ENCODE results near the gene NTM. TPM values are rescaled to one million over a fixed set of nuclear protein-coding genes. Genes with fewer than 3 reads are reported as not detected.

The NTM gene
- total RNA-seq, 1 experiment from 2014 or later: 9.9 TPM

DNA sequence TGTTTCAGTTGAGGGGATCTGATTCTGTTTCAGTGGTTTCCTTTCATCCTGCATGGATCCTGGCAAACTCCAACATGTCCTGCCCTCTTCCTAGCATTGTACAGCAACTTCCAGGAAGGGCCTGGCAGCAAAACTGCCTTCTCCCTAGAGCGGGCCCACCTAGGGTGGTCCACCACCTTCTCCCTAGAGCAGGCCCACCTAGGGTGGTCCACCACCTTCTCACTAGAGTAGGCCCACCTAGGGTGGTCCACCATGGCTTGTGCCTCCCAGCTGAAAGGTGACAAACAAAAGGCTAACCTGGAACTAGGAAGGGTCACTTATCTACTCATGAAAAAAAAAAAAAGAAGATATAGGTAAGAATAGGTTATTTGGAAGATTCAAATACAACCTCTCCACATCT lies 92.2 kb downstream of the NTM start:
- no peak overlapping the region for H2BK120ac ChIP-seq (ENCODE audit: low read depth, low read length, poor library complexity, severe bottlenecking)
- no peak overlapping the region for H3K27ac ChIP-seq (ENCODE audit: insufficient read length, low read depth, low read length)
- H3K4ac ChIP-seq (ENCODE audit: low read depth, low read length): no peak overlapping the region
- H3K79me2 ChIP-seq (ENCODE audit: insufficient read depth, low read length): no peaks in the 10 kb centered on the region
- no peak overlapping the region for H2BK12ac ChIP-seq (ENCODE audit: insufficient read length, low read depth, low read length)
- H2AK5ac ChIP-seq (ENCODE audit: insufficient read length, low read length): no peak overlapping the region
- H3K18ac ChIP-seq (ENCODE audit: insufficient read length, low read depth, low read length): no peak overlapping the region
- Mint-ChIP-seq H3K36me3 (ENCODE audit: insufficient read depth in 1 of 3, low read depth in 3 of 3) (no peaks in the 10 kb centered on the region), H3K4me1 (peaks cover 18 to 27% of the 10 kb centered on the region in 2 experiments), H3K9me3 (no peaks in the 10 kb centered on the region; a peak in 1 of 5 replicates), H3K27me3 (ENCODE audit: low read depth) (no peaks in the 10 kb centered on the region; the same call in none of the 2 replicates), H3K4me3 (no peak overlapping the region), H3K27ac (no peak overlapping the region)
- H3K27me3 ChIP-seq (ENCODE audit: insufficient read depth, low read length): no peaks in the 10 kb centered on the region
- no peaks in the 10 kb centered on the region for H3K9me3 ChIP-seq (ENCODE audit: control insufficient read depth, low read depth, low read length)
- DNase-seq: no peak
- H3T11ph ChIP-seq (ENCODE audit: low read length): no peak overlapping the region
- no CpG with 5 or more reads among the region's 1 CpG for WGBS (ENCODE audit: extremely low coverage, insufficient read length, low lambda C conversion rate)
- TF ChIP-seq CTCF (conservative IDR thresholded peaks at IDR 0.05): no peak
- no peak overlapping the region for H2AFZ ChIP-seq (ENCODE audit: low read length)
- no peak overlapping the region for H4K5ac ChIP-seq (ENCODE audit: insufficient read length, low read depth, low read length)
- no peak overlapping the region for H2BK5ac ChIP-seq (ENCODE audit: insufficient read length, low read length)
- H3K23me2 ChIP-seq (ENCODE audit: insufficient read length, low read depth, low read length, poor library complexity, severe bottlenecking): no peaks in the 10 kb centered on the region
- no peaks in the 10 kb centered on the region for H3K79me1 ChIP-seq (ENCODE audit: insufficient read depth, low read depth, low read length, poor library complexity, severe bottlenecking)
- no peak overlapping the region for H4K91ac ChIP-seq (ENCODE audit: insufficient read length, low read depth, low read length)
- H3K4me2 ChIP-seq (ENCODE audit: insufficient read depth, insufficient read length, low read length): no peak overlapping the region
- H3K56ac ChIP-seq (ENCODE audit: insufficient read length, low read depth, low read length): no peak overlapping the region
- 0 out of 2 replicates have a peak, but pooled peaks cover 3% of the 10 kb centered on the region for H3K4me1 ChIP-seq (ENCODE audit: insufficient read depth, low read length)
- no peak overlapping the region for H2BK15ac ChIP-seq (ENCODE audit: low read depth, low read length)
- H3K14ac ChIP-seq (ENCODE audit: insufficient read depth, low read length): no peak overlapping the region
- H2BK20ac ChIP-seq (ENCODE audit: low read depth, low read length, poor library complexity, severe bottlenecking): no peak overlapping the region
- no peak overlapping the region for H3K23ac ChIP-seq (ENCODE audit: insufficient read length, low read depth, low read length)
- H4K20me1 ChIP-seq (ENCODE audit: control insufficient read depth, insufficient read depth, insufficient read length): no peaks in the 10 kb centered on the region
- H3K9ac ChIP-seq (ENCODE audit: extremely low read depth, insufficient read length, low read length): no peak overlapping the region
- no peak overlapping the region for H4K8ac ChIP-seq (replicated peaks; ENCODE audit: insufficient read length, low read depth, low read length)
